H7 (cell line): ENCODE results near the gene MAGED1. TPM values are rescaled to one million over a fixed set of nuclear protein-coding genes. Genes with fewer than 3 reads are reported as not detected.
A peak's percentile ranks its signal among the peaks of the same experiment; 100 is the strongest.
"Not testable (repeated sequence)": the region's sequence is repeated elsewhere in the genome, so short reads cannot be mapped to it uniquely, and the experiment has no call there.

Experiments used
- DNase-seq: peaks from one replicate; pipeline ENCODE4 v3.0.0; 2012
- H3K27me3 ChIP-seq: 2 replicates; pipeline ENCODE4 v1.6.0; 2011; ENCODE audit warnings: mild to moderate bottlenecking, low read length; ENCODE audit not compliant: control insufficient read depth, insufficient read depth
- H3K36me3 ChIP-seq: replicated peaks from 2 replicates; pipeline ENCODE4 v1.5.1; 2011; ENCODE audit warnings: low read length; ENCODE audit not compliant: control insufficient read depth, insufficient read depth
- H3K4me3 ChIP-seq: 2 replicates; pipeline ENCODE4 v1.5.1; 2011; ENCODE audit warnings: low read depth, mild to moderate bottlenecking, control low read depth, low read length, moderate library complexity; ENCODE audit not compliant: insufficient read depth
- total RNA-seq: library from RNA; depleted of rRNA; stranded (reverse); fragments of >200 nt; shearing (Covaris generic); gene quantifications from 2 replicates; pipeline ENCODE4 v1.2.3, GENCODE V29; 2014

Gene MAGED1
- total RNA-seq, 1 experiment from 2014 or later = 122 TPM

DNA sequence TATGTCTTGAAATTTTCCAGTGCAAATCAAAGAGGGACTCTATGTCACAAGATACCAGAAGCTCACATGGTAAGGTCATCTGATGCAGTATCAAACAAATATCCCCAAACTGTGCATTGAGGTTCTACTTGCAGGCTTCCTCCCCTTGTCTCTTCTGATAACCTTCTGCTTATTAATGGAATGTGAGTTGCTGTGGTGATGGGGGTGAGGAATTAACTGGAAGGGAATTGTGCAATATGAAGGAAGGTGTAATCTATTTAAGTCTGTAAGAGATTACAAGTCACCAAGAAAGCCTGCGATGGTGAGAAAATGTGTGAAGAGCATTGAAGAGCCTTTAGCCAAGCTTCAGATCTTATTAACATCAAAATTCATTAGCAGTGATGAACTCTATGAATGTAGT is 15.4 kb upstream of the MAGED1 start:
- Histone ChIP-seq H3K4me3 (no peak overlapping the region), H3K36me3 (no peaks in the 10 kb centered on the region), H3K27me3 (no peaks in the 10 kb centered on the region)
- DNase-seq = no peak

GRCh38 chrX:51889851-51890250 is 3.6 kb upstream of the MAGED1 start:
- no peak for DNase-seq
- Histone ChIP-seq H3K27me3 (no peaks in the 10 kb centered on the region), H3K4me3 (no peak overlapping the region), H3K36me3 (no peaks in the 10 kb centered on the region)

- Histone ChIP-seq H3K36me3 (peaks cover 9% of the 10 kb centered on the region), H3K27me3 (no peaks in the 10 kb centered on the region), H3K4me3 (no peak overlapping the region)
- DNase-seq = no peak
Measured at GRCh38 chrX:51891245-51891644, 2.2 kb upstream of the MAGED1 start.

DNA sequence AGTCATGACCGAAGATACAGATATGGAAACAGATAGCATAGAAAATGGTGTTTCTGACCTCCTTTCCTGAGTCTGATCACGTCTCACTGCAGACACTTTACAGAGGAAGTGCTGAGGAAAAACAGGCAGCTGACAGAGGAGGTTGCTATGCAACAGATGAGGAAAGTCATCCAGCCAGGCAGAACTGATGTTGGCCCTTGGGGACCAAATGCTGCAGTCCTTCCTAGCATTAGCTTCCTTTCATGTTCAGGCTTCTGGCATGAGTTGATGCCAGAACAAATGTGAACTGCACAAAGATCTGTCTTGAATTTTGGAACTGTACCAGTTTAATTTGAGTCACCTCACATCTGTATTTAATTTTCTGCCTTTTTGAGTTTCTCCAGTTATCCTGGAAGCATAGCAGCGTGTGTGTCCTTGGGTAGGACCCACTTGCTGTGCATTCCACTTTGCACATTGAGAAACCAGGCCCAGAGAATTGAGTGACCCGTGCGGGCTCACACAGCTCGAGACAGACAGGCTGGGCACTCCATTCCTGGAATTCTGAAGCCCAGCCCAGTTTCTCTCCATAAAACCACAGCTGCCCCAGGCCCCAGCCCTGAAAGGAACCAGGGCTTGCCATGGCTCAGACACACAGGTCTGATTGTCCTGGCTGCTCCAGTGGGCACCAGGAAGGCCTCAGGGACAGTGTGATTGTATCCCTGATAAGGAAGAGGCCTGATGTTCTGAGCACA is 1.4 kb upstream of the MAGED1 start:
- DNase-seq = no peak
- no peaks in the 10 kb centered on the region for H3K27me3 ChIP-seq
- H3K4me3 ChIP-seq = no peak overlapping the region
- peaks cover 11% of the 10 kb centered on the region for H3K36me3 ChIP-seq

GRCh38 chrX:51893931-51894696 is 691 bp downstream of the MAGED1 start:
- Histone ChIP-seq H3K36me3 (peaks cover 22% of the 10 kb centered on the region), H3K27me3 (no peaks in the 10 kb centered on the region), H3K4me3 (peak overlapping the region; percentile 68)
- DNase-seq = peak; percentile 49

DNA sequence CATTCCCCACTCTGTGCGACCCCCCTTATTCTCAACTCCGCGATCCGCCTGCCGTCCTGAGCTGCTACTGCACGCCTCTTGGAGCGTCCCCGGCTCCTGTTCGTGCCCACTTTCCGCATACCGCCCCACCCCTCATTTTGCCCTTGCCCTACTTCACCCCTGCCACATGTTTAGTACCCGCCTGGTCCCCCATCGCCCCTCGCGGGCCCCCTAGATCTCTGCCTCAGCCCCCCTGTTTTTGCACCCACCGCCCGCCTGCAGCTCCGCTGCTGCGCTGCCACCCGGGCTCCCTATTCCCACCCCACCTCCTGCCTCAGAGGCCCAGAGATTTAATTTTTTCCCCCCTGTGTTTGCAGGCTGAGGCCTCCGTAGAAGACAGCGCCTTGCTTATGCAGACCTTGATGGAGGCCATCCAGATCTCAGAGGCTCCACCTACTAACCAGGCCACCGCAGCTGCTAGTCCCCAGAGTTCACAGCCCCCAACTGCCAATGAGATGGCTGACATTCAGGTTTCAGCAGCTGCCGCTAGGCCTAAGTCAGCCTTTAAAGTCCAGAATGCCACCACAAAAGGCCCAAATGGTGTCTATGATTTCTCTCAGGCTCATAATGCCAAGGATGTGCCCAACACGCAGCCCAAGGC is 1.4 kb downstream of the MAGED1 start:
- H3K27me3 ChIP-seq = no peaks in the 10 kb centered on the region
- H3K4me3 ChIP-seq = peak overlapping the region; percentile 68
- H3K36me3 ChIP-seq = peaks cover 26% of the 10 kb centered on the region
- DNase-seq = peak; percentile 22

DNA sequence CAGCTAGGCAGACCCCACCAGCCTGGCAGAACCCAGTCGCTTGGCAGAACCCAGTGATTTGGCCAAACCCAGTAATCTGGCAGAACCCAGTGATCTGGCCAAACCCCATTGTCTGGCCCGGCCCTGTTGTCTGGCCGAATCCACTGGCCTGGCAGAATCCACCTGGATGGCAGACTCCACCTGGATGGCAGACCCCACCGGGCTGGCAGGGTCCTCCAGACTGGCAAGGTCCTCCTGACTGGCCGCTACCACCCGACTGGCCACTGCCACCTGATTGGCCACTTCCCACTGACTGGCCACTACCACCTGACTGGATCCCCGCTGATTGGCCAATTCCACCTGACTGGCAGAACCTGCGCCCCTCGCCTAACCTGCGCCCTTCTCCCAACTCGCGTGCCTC is 3.2 kb downstream of the MAGED1 start:
- H3K36me3 ChIP-seq = peaks cover 34% of the 10 kb centered on the region
- H3K27me3 ChIP-seq = no peaks in the 10 kb centered on the region
- H3K4me3 ChIP-seq = no peak overlapping the region
- no peak for DNase-seq

GRCh38 chrX:51899741-51900140 is 6.3 kb downstream of the MAGED1 start:
- Histone ChIP-seq H3K27me3 (no peaks in the 10 kb centered on the region), H3K4me3 (no peak overlapping the region), H3K36me3 (peaks cover 36% of the 10 kb centered on the region)
- DNase-seq = no peak

- Histone ChIP-seq H3K36me3 (peaks cover 23% of the 10 kb centered on the region), H3K27me3 (no peaks in the 10 kb centered on the region), H3K4me3 (no peak overlapping the region)
- no peak for DNase-seq
Measured at GRCh38 chrX:51902510-51903050, 9.2 kb downstream of the MAGED1 start.

DNA sequence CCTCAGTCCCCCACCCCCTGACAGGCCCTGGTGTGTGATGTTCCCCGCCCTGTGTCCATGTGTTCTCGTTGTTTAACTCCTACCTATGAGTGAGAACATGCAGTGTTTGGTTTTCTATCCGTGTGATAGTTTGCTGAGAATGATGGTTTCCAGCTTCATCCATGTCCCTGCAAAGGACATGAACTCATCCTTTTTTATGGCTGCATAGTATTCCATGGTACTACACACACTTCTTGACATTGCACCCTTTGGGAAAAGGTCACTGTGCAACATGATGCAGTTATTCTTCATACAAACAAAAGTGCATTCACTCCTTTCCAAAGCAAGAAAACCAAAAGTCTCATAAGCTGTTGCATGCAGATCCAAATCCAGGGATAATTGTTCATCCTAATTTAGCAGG is 11.7 kb downstream of the MAGED1 start:
- DNase-seq, H3K36me3 ChIP-seq, H3K4me3 ChIP-seq, H3K27me3 ChIP-seq: not testable (repeated sequence)

DNA sequence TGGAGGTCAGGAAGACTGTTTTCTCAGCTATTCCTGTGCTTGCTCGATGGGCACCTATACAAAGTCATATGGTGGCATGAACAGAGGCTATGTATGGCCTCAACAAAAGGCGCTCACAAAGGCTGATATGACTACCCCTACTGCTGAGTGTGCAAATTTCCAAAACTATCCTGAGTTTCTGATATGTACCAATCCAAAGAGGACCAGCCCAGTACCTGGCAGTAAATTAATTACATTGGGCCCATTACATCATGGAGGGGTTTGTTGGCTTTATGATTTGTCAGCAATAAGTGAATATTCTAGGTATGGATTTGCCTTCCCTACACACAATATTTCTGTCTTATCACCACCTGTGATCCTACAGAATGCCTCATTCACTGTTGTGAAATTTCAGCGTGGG is 12.3 kb downstream of the MAGED1 start:
- DNase-seq = no peak
- no peaks in the 10 kb centered on the region for H3K27me3 ChIP-seq
- no peak overlapping the region for H3K4me3 ChIP-seq
- peaks cover 6% of the 10 kb centered on the region for H3K36me3 ChIP-seq

DNA sequence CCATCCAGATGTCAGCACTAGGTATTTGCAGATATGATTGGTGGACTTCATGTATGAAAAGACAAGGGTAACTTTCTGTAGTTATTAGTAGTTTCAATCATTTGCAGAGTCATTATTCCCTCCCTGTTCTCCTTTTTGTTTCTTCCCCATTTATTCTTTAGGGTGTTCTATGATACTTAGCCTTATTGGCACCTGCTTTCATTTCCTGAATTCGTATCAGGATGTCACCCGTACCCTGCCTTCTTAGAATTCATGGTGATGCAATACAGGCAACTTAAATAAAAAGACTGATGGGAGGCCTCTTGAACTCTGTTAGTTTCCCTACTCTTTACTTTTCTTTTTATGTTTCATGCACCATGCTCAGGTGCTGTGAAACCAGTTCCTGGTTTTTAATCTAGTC is 24.2 kb downstream of the MAGED1 start:
- Histone ChIP-seq H3K4me3 (no peak overlapping the region), H3K36me3 (no peaks in the 10 kb centered on the region), H3K27me3 (no peaks in the 10 kb centered on the region)
- no peak for DNase-seq

DNA sequence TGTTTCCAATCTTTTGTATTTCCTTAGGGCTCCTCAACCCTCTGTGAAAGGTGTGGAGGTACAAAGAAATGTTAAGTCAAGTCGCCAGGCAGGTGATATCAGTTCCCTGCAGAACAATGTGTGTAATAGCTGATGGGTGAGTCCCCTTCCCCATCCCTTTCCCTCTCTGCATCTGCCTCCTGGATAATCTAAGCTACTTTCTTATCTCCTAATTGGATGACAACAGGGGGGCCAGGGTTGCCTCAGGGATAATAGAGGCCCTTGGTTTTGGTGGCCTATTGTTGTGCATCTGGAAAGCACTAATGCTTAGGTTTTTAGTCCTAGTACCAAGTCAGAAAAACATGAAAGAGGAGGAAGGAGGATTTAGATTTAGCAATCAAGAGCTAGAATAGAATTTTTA is 29.1 kb downstream of the MAGED1 start:
- no peaks in the 10 kb centered on the region for H3K27me3 ChIP-seq
- no peaks in the 10 kb centered on the region for H3K36me3 ChIP-seq
- DNase-seq = no peak
- no peak overlapping the region for H3K4me3 ChIP-seq

DNA sequence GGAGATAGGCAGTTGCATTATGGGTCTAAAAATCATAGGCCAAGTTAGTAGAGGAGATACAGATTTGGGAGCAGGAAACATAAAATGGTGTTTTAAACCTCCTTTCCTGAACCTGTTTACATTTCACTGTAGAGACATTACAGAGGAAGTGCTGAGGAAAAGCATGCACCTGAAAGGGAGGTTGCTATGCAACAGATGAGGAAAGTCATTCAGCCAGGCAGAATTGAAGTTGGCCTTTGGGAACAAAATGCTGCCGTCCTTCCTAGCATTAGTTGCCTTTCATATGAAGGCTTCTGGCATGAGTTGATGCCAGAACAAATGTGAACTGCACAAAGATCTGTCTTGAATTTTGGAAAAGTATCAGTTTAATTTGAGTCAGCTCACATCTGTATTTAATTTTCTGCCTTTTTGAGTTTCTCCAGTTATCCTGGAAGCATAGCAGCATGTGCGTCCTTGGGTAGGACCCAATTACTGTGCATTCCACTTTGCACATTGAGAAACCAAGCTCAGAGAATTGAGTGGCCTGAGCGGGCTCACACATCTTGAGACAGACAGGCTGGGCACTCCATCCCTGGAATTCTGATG is 38.2 kb downstream of the MAGED1 start:
- DNase-seq = no peak
- Histone ChIP-seq H3K36me3 (no peaks in the 10 kb centered on the region), H3K27me3 (no peaks in the 10 kb centered on the region), H3K4me3 (no peak overlapping the region)
